K562 (cell line): ENCODE data around the gene U2AF1L4. TPM values are rescaled to one million over a fixed set of nuclear protein-coding genes. Genes with fewer than 3 reads are reported as not detected.

ENCODE experiments used
- ATF4 ChIP-seq: fragments of 450-650 bp; formaldehyde crosslinking; IDR thresholded peaks from 2 replicates; pipeline ENCODE4 v1.4.0; 2022; ENCODE audit warnings: mild to moderate bottlenecking, moderate library complexity
- BMI1 ChIP-seq: fragments of 150-350 bp; IDR thresholded peaks from 2 replicates; pipeline ENCODE4 v1.6.1; 2014; ENCODE audit warnings: low read length
- CHD4 ChIP-seq: fragments of 200-600 bp; sonication (generic); IDR thresholded peaks from 3 replicates; pipeline ENCODE4 v1.6.1; 2012; ENCODE audit warnings: low read depth, mild to moderate bottlenecking, mixed read lengths, low read length, inconsistent platforms; ENCODE audit not compliant: insufficient read depth, insufficient replicate concordance, poor library complexity, severe bottlenecking
- CXXC5 ChIP-seq: fragments of 250-450 bp; sonication (Bioruptor Pico); IDR thresholded peaks from 2 replicates; pipeline ENCODE4 v1.8.0; 2022; ENCODE audit warnings: inconsistent platforms, mild to moderate bottlenecking, moderate library complexity
- DDX20 ChIP-seq: fragments of 450-650 bp; IDR thresholded peaks from 2 replicates; pipeline ENCODE4 v1.6.1; 2016; ENCODE audit warnings: missing genetic modification characterization, low read depth, mild to moderate bottlenecking, missing compliant biosample characterization, moderate library complexity
- JUN ChIP-seq, 2 experiments: sonication (generic) in 1 of 2; formaldehyde crosslinking in 1 of 2; IDR thresholded peaks; 2 replicates each; pipeline versions ENCODE4 v1.6.1 to v1.8.0; 2012 to 2022; ENCODE audit warnings: borderline replicate concordance in 2 of 2, mild to moderate bottlenecking in 2 of 2, improper control_type of control experiment in 1 of 2, low read depth in 1 of 2, low read length in 1 of 2, missing genetic modification reagents in 1 of 2
- KAT8 ChIP-seq: fragments of 450-650 bp; IDR thresholded peaks from 2 replicates; pipeline ENCODE4 v1.6.1; 2016; ENCODE audit warnings: low read depth, mild to moderate bottlenecking
- LCOR ChIP-seq: sonication (generic); formaldehyde crosslinking; IDR thresholded peaks from 2 replicates; pipeline ENCODE4 v1.8.0; 2022; ENCODE audit warnings: mild to moderate bottlenecking, missing genetic modification reagents
- MGA ChIP-seq: fragments of 450-650 bp; IDR thresholded peaks from 2 replicates; pipeline ENCODE4 v1.6.1; 2016; ENCODE audit warnings: mild to moderate bottlenecking, moderate library complexity
- NR2C1 ChIP-seq, 2 experiments: fragments of 450-650 bp; IDR thresholded peaks; 2 replicates each; pipeline ENCODE4 v1.6.1; 2017; ENCODE audit warnings: mild to moderate bottlenecking in 2 of 2, antibody characterized with exemption in 1 of 2, inconsistent platforms in 1 of 2, missing compliant biosample characterization in 1 of 2, missing genetic modification characterization in 1 of 2
- RBM25 ChIP-seq: fragments of 200-400 bp; formaldehyde crosslinking; IDR thresholded peaks from 2 replicates; pipeline ENCODE4 v1.6.1; 2018; ENCODE audit warnings: low read length, low read depth, moderate library complexity; ENCODE audit not compliant: severe bottlenecking
- SIX5 ChIP-seq, 2 experiments: IDR thresholded peaks; 2 replicates each; pipeline ENCODE4 v1.6.1; 2011; ENCODE audit warnings: low read length in 2 of 2, borderline replicate concordance in 1 of 2, low read depth in 1 of 2, mild to moderate bottlenecking in 1 of 2, moderate library complexity in 1 of 2; ENCODE audit not compliant: insufficient read depth in 1 of 2
- STAG1 ChIP-seq: sonication (generic); formaldehyde crosslinking; IDR thresholded peaks from 2 replicates; pipeline ENCODE4 v1.5.0; 2020; ENCODE audit warnings: missing genetic modification reagents, borderline replicate concordance
- polyA plus RNA-seq, 8 experiments: library from polyadenylated mRNA; depleted of rRNA in 4 of 8; stranded (reverse) in 5 of 8; unstranded in 3 of 8; fragments of >200 nt; fragmentation: Nextera tagmentation in 2 of 8; fragmentation: Illumina TruSeq in 1 of 8; extraction: Ambion mirVana in 2 of 8; extraction: Trizol in 1 of 8; gene quantifications; 2 replicates each; pipeline versions ENCODE4 v1.2.1 to v1.2.3, GENCODE V29; 2011 to 2014; ENCODE audit warnings: inconsistent platforms in 1 of 8, missing spikeins in 1 of 8
- total RNA-seq, 7 experiments: library from RNA; depleted of rRNA in 6 of 7; stranded (reverse); fragments of >200 nt in 6 of 7; fragmentation: Illumina TruSeq in 2 of 7; extraction: Trizol in 2 of 7; gene quantifications; 2 replicates each; pipeline versions ENCODE4 v1.2.1 to v1.2.3, GENCODE V29; 2011 to 2021; ENCODE audit warnings: low replicate concordance in 1 of 7

The U2AF1L4 gene
- total and polyA plus RNA-seq, 9 of the 15 experiments (the other 6 are each of a cell fraction or from before 2014, with no cell fraction given), result 8.4 to 19.5 (median 12.6) TPM

- no peak for TF ChIP-seq STAG1 (CRISPR knock-in tag)
- peak; percentile 74 for TF ChIP-seq CXXC5 (CRISPR knock-in tag)
- TF ChIP-seq RBM25, result peak; percentile 99
- TF ChIP-seq ATF4 (CRISPR knock-in tag), result no peak
- 0 out of 2 replicates have a peak, but pooled peaks have one; percentile 62 for TF ChIP-seq LCOR
- peak; percentile 58 to 66; a peak in 3 of 4 replicates for TF ChIP-seq SIX5 (IDR thresholded peaks at IDR 0.05; ENCODE audit: borderline replicate concordance in 1 of 2, insufficient read depth in 1 of 2, low read depth in 1 of 2, low read length in 2 of 2)
- TF ChIP-seq MGA, result no peak
- no peak for TF ChIP-seq KAT8
- no peak for TF ChIP-seq DDX20
- TF ChIP-seq CHD4, result no peak
- peak; percentile 79; the same call in 1 of the 2 replicates for TF ChIP-seq BMI1
- TF ChIP-seq NR2C1 (IDR thresholded peaks at IDR 0.05), result peak; percentile 91
- TF ChIP-seq NR2C1 (tag; IDR thresholded peaks at IDR 0.05), result peak; percentile 93
- TF ChIP-seq JUN (IDR thresholded peaks at IDR 0.05; ENCODE audit: borderline replicate concordance, low read depth, low read length), result no peak
- TF ChIP-seq JUN (CRISPR knock-in tag; IDR thresholded peaks at IDR 0.05; ENCODE audit: borderline replicate concordance), result no peak; the same call in 1 of the 2 replicates
These were observed 12.8 kb upstream of the U2AF1L4 start, which contains the start of gene PROSER3 (continued) for GRCh38 chr19:35757749-35758608.
